Activated CD4-positive, CD25-positive, alpha-beta regulatory T cell treated with anti-CD3 and anti-CD28 coated beads, Interleukin-2, amount 50 U/mL, for 72 hours (primary cell): ENCODE results near the gene ZNF407.

Experiments
- DNase-seq: peaks from one replicate; pipeline ENCODE4 v3.0.0; 2021

The ZNF407 gene

GRCh38 chr18:74589811-74590210, 7.9 kb upstream of the ZNF407 start:
- no peak for DNase-seq

- no peak for DNase-seq
Measured at GRCh38 chr18:74590671-74591070, 7.0 kb upstream of the ZNF407 start.

DNA sequence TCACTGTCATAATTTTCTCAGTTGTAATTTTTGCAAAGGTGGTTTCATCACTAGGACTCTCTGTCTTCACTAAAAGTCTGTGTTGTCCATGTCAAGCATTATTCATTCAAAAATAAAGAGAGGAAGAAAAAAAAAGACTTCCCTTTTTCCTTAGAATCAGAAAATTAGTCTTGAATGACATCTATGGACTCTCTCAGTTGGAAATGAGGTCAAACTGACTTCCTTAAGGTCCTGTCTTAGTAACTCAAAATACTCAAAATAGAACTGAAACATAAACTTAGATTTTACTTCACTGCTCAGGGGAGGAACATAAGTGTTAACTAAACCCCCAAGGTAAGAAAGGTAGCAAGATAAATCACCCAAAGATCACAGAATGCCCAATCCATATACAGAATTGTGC, 2.2 kb upstream of the ZNF407 start:
- no peak for DNase-seq

- peak; percentile 72 for DNase-seq
Measured at GRCh38 chr18:74597034-74597661, 522 bp upstream of the ZNF407 start.

DNA sequence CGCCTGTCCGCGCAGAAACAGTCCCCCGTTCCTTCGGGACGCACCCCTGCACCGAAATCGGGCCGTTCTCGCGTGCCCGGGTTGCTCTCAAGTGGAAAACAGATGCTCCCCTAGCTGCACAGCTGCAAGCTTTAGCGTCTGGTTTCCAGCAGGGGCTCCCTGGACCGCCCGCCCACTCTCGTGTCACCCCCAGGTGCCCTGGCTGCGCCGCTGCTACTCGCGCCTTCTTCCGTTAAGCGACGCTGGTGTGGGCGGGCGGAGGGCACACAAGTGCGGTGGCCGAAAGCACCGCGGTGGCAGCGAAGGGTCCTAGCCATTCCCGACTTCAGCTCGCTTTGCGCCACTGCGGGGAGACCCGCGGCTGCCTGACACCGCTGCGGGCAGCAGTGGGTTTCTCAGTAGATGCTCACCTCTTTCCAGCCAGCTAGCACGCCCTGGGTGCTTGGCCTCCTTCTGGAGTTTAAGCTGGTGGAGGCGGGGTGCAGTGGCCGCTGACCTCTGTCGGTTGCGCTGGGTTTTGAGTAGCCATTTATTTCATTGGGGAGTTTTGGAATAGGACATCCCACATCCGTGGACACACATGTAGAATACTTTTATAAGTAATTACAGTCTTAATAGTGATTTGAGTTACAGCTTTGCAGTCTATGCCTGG, 806 bp downstream of the ZNF407 start:
- DNase-seq = peak; percentile 65

- DNase-seq = no peak
Measured at GRCh38 chr18:74604361-74604760, 6.7 kb downstream of the ZNF407 start.

- no peak for DNase-seq
Measured at GRCh38 chr18:74604774-74605173, 7.1 kb downstream of the ZNF407 start.

DNA sequence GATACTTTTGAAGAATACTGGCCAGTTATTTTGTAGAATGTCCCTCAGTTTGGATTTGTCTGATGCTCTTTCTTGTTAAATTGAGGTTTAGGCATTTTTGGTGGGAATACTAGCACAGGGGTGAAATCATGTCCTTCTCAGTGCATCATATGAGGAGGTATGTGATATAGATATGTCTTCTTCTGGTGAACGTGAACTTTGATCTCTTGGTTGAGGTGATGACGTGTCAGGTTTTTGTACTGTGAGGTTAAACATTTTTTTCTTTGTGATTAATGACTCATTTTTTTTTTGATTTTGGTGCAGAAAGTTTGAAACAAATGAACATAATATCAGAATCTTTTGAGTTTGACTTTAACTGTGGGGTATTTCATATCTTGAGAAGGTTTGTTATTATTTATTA, 11.0 kb downstream of the ZNF407 start:
- no peak for DNase-seq

DNA sequence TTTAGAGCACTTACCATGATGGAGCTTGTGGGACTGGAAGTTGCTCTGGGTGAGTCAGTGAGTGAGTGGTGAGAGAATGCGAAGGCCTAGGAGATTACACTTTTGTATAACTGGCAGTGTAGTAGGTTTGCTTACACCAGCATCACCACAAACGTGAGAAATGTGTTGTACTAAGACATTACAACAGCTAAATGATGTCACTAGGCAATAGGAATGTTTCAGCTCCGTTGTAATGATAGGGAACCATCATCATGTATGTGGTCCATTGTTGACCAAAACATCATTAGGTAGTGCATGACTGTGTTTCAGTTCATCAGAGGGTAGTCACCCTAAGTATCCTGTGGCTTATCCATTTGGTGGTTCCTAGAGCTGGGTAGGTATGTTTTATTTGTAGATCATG, 11.9 kb downstream of the ZNF407 start:
- no peak for DNase-seq

GRCh38 chr18:74610051-74610615, 12.5 kb downstream of the ZNF407 start:
- DNase-seq = no peak

DNA sequence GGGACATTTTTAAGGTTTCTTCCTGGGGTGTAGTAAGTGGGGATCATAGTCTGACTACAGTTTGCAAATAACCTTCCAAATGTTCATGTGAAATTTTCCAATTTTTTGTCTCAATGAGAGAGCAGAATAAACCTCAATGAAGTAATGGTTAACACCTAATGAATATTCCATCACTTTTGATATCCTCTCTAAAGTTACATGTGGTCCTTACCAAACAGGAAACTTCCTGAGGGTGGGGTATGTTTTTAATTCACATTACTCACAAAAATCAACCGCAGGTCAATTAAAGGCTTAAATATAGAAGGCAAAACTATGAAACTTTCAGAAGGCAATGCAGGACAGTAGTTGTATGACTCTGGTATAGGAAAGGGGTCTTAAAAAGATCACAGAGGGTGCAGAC, 13.2 kb downstream of the ZNF407 start:
- DNase-seq = no peak

DNA sequence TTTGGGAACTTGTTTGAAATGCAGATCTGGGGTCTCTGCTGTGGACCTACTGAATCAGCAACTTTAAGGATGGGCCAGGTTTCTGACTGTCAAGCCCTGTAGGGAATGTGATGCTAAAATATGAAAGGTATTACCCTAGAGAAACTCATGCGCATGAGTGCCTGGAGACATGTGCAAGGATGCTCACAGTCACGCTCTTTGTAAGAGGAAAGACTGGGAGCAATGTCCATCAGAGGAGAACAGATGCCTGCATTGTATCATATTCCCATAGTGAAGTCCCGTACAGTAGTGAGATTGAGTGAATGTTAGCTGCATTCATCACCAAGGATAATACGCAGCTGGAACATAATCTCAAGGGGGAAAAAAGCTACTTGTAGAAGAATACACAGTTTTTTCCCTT, 14.1 kb downstream of the ZNF407 start:
- no peak for DNase-seq

- no peak for DNase-seq
Measured at GRCh38 chr18:74613381-74613780, 15.7 kb downstream of the ZNF407 start.

DNA sequence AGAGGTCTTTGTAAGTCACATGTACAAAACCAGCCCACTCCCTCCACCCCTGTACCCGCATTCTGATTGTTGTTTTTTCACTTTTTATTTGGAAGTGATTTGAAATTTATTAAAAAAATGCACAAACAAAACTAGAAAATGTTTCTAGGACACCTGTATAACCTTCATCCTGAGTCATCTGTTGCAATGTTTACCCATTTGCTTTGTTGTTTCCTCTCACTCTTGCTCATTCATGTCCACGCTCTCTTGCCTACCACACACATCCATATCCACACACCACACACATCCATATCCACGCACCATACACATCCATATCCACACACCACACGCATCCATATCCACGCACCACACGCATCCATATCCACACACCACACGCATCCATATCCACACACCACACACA, 18.8 kb downstream of the ZNF407 start:
- DNase-seq = no peak

DNA sequence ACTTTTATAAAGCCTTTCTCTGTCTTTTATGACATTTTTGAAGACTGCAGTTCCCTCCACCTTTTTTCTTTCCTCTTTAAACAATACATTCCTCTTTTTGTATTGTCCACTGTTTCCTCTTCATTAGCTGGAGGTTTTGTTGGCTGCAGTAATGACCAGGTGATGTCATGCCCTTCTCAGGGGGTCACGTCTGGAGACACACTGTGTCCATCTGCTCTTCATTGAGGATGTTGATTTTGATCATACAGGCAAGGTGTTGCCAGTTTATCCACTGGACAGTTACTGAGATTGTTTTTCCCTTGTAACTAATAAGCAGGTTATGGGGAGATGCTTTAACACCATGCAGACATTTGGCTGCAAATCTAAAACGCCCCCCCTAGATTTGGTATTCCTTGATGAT, 19.8 kb downstream of the ZNF407 start:
- no peak for DNase-seq

DNA sequence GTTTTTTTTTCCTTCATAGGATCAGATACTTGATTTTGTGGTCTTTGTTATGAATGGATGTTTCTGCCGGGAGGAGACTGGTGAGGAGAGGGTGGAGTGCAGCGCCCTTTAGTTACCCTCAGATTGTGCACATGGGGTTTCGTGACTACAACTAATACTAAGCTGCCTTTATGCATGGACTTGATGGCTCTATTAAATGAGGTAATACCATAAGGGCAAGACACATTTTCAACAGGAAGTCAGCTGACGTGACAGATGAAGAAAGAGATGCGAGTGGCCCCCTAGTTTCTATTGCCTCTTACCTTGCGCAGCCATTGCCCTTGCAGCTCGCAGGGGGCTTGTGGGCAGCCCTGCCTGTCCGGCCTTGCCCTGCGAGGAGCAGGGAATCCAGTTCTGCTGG, 24.4 kb downstream of the ZNF407 start:
- no peak for DNase-seq

DNA sequence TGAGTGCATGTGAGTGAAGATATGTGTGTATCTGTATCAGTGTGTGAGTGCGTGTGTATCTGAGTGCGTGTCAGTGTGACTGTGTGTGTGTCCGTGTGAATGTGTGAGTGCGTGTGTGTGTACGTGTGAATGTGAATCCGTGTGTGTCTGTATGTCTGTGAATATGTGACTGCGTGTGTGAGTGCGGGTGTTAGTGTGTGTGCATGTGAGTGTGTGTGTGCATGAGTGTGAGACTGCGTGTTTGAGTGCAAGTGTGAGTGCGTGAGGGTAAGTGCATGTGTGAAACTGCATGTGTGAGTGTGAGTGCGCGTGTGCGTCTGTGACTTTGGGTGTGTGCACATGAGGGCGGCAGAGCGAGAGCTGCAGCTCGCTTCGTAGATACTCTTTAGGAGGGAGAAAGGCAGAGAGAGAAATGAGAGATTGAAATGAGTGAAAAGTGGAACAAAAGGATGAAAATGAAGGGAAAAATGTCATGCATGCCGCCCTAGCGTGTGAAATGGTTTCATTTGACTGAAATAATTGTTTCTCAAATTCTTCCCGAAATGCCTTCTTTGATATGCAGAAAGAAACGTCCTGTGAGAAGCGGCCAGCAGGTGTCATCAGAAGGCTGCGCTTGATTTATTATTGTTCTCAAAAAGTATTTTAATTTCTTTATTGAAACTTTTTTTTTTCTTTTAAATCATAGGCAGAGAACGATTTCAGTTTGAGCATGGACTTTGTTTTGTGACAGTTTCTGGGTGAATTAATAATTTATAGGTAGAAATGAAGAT, 25.6 kb downstream of the ZNF407 start:
- no peak for DNase-seq

DNA sequence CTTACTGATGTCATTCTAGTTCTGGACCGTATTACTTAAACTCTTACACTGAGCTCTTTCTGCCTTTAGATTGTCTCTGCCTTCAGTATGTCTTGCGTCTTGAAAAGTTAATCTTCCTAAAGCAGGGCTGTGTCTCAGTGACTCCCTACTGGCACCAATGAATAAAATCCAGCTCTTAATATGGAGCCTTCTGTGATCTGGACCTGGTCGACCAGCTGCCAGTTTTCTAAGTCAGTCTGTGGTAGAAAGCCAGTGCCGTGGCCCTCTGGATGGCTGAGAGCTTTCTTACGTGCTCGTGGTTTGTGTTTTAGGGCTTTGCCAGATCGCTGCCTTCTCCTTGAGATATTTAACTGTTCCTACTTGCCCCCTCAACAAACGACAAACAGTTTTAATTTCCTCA, 26.8 kb downstream of the ZNF407 start:
- DNase-seq = no peak

DNA sequence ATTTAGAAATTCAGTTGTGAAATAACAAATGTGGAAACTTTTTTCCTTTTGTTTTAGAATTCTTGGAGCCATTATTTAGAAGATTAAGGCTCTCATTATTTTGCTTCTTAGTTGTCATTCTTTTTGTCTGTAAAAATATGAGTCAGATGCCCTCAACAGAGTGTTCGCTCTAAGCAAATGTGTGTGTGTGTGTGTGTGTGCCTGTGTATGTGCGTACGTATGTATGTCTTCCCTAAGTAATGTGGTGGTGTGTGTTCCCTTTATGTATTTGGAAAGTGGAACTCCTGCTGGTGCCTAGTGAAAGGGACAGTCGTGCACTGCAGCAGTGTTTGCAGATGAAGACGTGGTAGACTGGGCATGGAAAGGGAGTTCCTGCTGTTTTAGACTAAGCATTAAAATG, 27.5 kb downstream of the ZNF407 start:
- DNase-seq = no peak

DNA sequence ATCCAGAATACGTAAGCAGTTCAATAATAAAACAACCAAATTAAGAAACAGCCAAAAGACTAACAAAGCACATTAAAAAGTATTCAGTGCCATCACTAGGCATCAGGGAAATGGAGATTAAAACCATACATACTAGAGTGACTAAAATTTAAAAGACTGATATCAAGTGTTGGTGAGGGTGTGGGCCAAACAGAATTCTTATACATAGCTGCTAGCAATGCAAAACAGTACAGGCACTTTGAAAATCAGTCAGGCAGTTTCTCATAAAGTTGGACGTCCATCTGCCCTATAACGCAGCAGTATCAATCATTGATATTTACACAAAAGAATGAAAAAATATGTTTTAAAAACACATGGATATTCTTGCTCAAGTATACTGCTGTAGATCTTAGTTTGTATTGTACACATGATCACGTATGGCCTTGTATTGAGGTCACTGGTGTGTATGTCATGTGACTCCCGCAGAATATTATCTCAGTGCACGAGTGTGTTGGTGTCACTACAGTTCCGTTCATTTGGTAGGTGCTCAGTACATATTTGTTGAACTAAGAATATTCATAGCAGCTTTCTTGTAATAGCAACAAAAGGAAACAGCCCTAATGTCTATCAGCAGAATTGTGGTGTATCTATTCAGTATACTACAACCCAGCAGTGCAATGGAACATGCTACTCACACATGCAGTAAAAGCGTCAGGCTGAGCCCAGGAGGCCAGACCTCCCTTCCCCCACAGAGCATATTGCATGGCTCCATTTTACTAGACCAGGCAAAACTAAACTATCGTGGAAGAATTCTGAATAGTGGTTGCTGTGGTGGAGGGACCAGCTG, 28.6 kb downstream of the ZNF407 start:
- DNase-seq = no peak

DNA sequence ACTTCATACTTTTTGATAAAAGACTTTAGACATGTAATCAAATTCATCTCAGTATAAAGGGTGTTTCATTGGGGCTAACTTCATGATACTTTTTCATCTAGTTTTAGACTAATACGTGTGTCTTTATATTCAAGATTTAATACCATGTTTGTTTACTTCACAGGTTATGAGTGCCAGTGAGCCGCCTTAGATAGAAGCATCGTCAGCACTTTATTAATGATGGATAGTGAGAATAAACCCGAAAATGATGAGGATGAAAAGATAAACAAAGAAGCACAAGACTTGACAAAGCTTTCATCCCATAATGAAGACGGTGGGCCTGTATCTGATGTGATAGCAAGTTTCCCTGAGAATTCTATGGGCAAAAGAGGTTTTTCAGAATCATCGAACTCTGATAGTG, 33.1 kb downstream of the ZNF407 start:
- no peak for DNase-seq

DNA sequence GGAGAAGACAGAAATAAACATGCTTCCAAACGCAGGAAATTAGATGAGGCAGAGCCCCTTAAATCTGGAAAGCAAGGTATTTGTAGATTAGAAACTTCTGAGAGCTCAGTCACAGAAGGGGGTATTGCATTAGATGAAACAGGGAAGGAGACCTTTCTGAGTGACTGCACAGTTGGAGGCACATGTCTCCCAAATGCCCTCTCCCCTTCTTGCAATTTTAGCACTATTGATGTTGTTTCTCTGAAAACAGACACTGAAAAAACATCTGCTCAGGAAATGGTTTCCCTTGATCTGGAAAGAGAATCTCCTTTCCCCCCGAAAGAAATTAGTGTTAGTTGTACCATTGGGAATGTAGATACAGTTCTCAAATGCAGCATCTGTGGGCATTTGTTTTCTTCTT, 33.5 kb downstream of the ZNF407 start:
- DNase-seq = no peak
